Activated CD4-positive, alpha-beta T cell treated with anti-CD3 and anti-CD28 coated beads for 24 hours (primary cell): Measurements from ENCODE around the gene SPTY2D1.

ENCODE experiments used
- DNase-seq, 2 donors: peaks; one replicate each; pipeline ENCODE4 v3.0.0-alpha.2; 2020; ENCODE audit warnings: low read depth in 2 of 2

SPTY2D1 gene

GRCh38 chr11:18564149-18564548 lies 70.0 kb downstream of the SPTY2D1 start:
- no peak for DNase-seq

- no peak for DNase-seq
These were observed 70.9 kb downstream of the SPTY2D1 start for GRCh38 chr11:18563090-18563730.
